H7 (cell line): Measurements from ENCODE around the gene SLC1A3. TPM values are rescaled to one million over a fixed set of nuclear protein-coding genes. Genes with fewer than 3 reads are reported as not detected.
A peak's percentile ranks its signal among the peaks of the same experiment; 100 is the strongest.

ENCODE experiments used
- DNase-seq: peaks from one replicate; pipeline ENCODE4 v3.0.0; 2012
- H3K27me3 ChIP-seq: 2 replicates; pipeline ENCODE4 v1.6.0; 2011; ENCODE audit warnings: mild to moderate bottlenecking, low read length; ENCODE audit not compliant: control insufficient read depth, insufficient read depth
- H3K36me3 ChIP-seq: replicated peaks from 2 replicates; pipeline ENCODE4 v1.5.1; 2011; ENCODE audit warnings: low read length; ENCODE audit not compliant: control insufficient read depth, insufficient read depth
- H3K4me3 ChIP-seq: 2 replicates; pipeline ENCODE4 v1.5.1; 2011; ENCODE audit warnings: low read depth, mild to moderate bottlenecking, control low read depth, low read length, moderate library complexity; ENCODE audit not compliant: insufficient read depth
- total RNA-seq: library from RNA; depleted of rRNA; stranded (reverse); fragments of >200 nt; shearing (Covaris generic); gene quantifications from 2 replicates; pipeline ENCODE4 v1.2.3, GENCODE V29; 2014

Gene SLC1A3
- total RNA-seq, 1 experiment from 2014 or later, result 48.8 TPM

GRCh38 chr5:36728697-36729543 lies 122.5 kb downstream of the SLC1A3 start:
- DNase-seq, result peak; percentile 60
- Histone ChIP-seq H3K27me3 (no peaks in the 10 kb centered on the region), H3K4me3 (no peak overlapping the region), H3K36me3 (no peaks in the 10 kb centered on the region)

DNA sequence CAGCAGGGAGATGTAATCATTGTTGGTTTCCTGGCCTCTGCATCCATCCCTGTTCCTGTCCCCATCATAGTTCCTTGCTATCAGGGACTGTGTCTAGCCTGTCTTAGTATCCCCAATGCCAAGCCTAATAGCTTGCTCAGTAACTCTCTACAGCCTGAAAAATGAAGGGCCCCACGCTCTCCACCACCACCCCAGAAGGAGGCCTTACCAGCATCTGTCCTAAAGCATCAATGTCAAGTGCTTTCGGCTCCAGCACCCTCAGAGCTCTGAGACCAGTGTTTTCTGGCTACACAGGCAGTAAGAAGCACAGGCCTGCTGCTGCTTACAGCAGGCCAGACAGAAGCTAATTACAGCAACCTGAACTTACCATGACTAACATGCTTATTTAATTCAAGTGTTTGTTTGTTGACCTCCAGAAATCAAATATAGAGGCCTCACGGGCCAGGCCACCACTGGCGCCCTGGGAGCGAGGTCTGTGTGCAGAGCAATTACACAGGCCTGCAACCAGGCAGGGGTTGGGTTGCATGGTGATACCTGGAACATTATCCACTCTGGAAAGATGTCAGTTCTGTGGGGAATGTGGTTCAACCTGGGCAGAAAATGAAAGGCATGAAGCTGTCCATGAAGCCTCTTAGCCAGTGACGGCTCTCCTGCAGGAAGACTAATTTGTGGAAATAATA lies 124.3 kb downstream of the SLC1A3 start:
- no peaks in the 10 kb centered on the region for H3K27me3 ChIP-seq
- DNase-seq, result no peak
- no peak overlapping the region for H3K4me3 ChIP-seq
- H3K36me3 ChIP-seq, result no peaks in the 10 kb centered on the region

DNA sequence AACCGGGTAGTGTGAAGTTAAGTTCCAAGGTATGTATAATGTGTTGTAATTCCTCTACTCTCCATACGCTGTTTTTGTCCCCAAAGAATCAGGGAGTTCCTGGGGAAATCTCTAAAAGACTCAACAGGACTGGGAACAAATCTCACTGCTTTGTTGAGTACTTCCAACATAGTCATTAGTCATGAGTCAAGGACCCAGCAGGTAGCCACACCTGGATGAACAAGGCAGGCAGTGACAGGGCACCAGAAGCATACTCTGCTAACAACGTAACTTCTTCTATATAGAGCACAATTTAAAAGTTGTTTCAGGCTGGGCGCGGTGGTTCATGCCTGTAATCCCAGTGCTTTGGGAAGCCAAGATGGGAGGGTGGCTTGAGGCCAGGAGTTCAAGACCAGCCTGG lies 126.8 kb downstream of the SLC1A3 start:
- Histone ChIP-seq H3K4me3 (no peak overlapping the region), H3K27me3 (no peaks in the 10 kb centered on the region; the same call in 1 of the 2 replicates), H3K36me3 (no peaks in the 10 kb centered on the region)
- DNase-seq, result peak; percentile 16

GRCh38 chr5:36734422-36734821 lies 128.0 kb downstream of the SLC1A3 start:
- peak; percentile 40 for DNase-seq
- no peak overlapping the region for H3K4me3 ChIP-seq
- H3K27me3 ChIP-seq, result no peaks in the 10 kb centered on the region; the same call in 1 of the 2 replicates
- H3K36me3 ChIP-seq, result no peaks in the 10 kb centered on the region

DNA sequence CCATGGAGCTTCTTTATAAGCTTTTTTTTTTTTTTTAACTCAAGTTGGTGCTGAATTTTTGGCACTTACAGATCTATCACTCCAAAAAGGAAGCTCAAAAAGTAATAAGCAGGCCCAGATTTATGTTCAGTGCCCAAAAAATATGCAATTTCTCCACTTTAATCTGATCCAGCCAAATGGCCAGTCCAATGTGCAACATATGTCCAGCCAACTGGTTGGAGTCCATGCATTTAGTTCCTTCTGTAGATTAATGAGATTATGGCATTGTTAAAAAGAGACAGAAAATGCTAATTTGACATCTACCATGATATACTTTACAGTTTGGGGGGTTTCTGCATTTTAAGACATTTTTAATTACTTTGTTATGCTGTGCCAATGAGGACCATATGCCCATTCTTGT lies 129.5 kb downstream of the SLC1A3 start:
- H3K36me3 ChIP-seq, result no peaks in the 10 kb centered on the region
- DNase-seq, result no peak
- H3K4me3 ChIP-seq, result no peak overlapping the region
- H3K27me3 ChIP-seq, result no peaks in the 10 kb centered on the region; the same call in 1 of the 2 replicates
